AML-193 (cell line): ENCODE measurements around the gene ZC3HAV1.
"Not testable (repeated sequence)": the region's sequence is repeated elsewhere in the genome, so short reads cannot be mapped to it uniquely, and the experiment has no call there.

Experiments
- DNase-seq, 2 experiments: peaks; one replicate each; lab custom pipeline; 2025; lab: John Stamatoyannopoulos, UW

ZC3HAV1 gene

GRCh38 chr7:139112741-139113250, 3.3 kb upstream of the ZC3HAV1 start:
- DNase-seq: no peak

- DNase-seq: no peak
Measured at GRCh38 chr7:139112316-139112715, 2.8 kb upstream of the ZC3HAV1 start.

- DNase-seq: no peak
Measured at GRCh38 chr7:139111811-139112301, 2.3 kb upstream of the ZC3HAV1 start.

- DNase-seq: no peak
Measured at GRCh38 chr7:139111147-139111546, 1.6 kb upstream of the ZC3HAV1 start.

GRCh38 chr7:139109983-139110411, 477 bp upstream of the ZC3HAV1 start:
- peak in 1 of 2 experiments; percentile 35 for DNase-seq

- no peak for DNase-seq
Measured at GRCh38 chr7:139108266-139109187, 993 bp downstream of the ZC3HAV1 start.

GRCh38 chr7:139106959-139107358, 2.6 kb downstream of the ZC3HAV1 start:
- DNase-seq: peak; percentile 23 to 32

GRCh38 chr7:139106227-139106626, 3.3 kb downstream of the ZC3HAV1 start:
- DNase-seq: not testable (repeated sequence)

GRCh38 chr7:139105484-139105883, 4.0 kb downstream of the ZC3HAV1 start:
- no peak for DNase-seq

GRCh38 chr7:139104091-139104450, 5.4 kb downstream of the ZC3HAV1 start:
- DNase-seq: peak; percentile 39 to 56

GRCh38 chr7:139103057-139103815, 6.3 kb downstream of the ZC3HAV1 start:
- peak; percentile 13 to 34 for DNase-seq

GRCh38 chr7:139101637-139102158, 7.8 kb downstream of the ZC3HAV1 start:
- DNase-seq: not testable (repeated sequence)

GRCh38 chr7:139099172-139099947, 10.2 kb downstream of the ZC3HAV1 start:
- no peak for DNase-seq

- peak; percentile 85 to 89 for DNase-seq
Measured at GRCh38 chr7:139095194-139095659, 14.3 kb downstream of the ZC3HAV1 start.

- DNase-seq: no peak
Measured at GRCh38 chr7:139094596-139094995, 14.9 kb downstream of the ZC3HAV1 start.

- DNase-seq: no peak
Measured at GRCh38 chr7:139094030-139094429, 15.5 kb downstream of the ZC3HAV1 start.

- DNase-seq: not testable (repeated sequence)
Measured at GRCh38 chr7:139093512-139093911, 16.0 kb downstream of the ZC3HAV1 start.

- no peak for DNase-seq
Measured at GRCh38 chr7:139092090-139092796, 17.3 kb downstream of the ZC3HAV1 start.

- DNase-seq: no peak
Measured at GRCh38 chr7:139091677-139091996, 17.9 kb downstream of the ZC3HAV1 start.

GRCh38 chr7:139089118-139089517, 20.4 kb downstream of the ZC3HAV1 start:
- DNase-seq: no peak

- DNase-seq: no peak
Measured at GRCh38 chr7:139088268-139088667, 21.3 kb downstream of the ZC3HAV1 start.
